Panc1 (cell line): ENCODE data around the gene HAUS1.

ENCODE experiments used
- POLR2AphosphoS5 ChIP-seq: IDR thresholded peaks from 2 replicates; pipeline ENCODE4 v1.6.1; 2012; ENCODE audit warnings: mild to moderate bottlenecking, low read depth, low read length, moderate library complexity
- SIN3A ChIP-seq: IDR thresholded peaks from 2 replicates; pipeline ENCODE4 v1.6.1; 2012; ENCODE audit warnings: low read depth, mild to moderate bottlenecking, low read length, moderate library complexity, borderline replicate concordance; ENCODE audit not compliant: insufficient read depth
- TF ChIP-seq, protein P1 (sequence below): fragments of 450-650 bp; IDR thresholded peaks from 2 replicates; pipeline ENCODE4 v1.5.1; 2017; ENCODE audit warnings: mild to moderate bottlenecking

- TF ChIP-seq POLR2AphosphoS5 (no peak), SIN3A (no peak)
- TF ChIP-seq, protein P1, sequence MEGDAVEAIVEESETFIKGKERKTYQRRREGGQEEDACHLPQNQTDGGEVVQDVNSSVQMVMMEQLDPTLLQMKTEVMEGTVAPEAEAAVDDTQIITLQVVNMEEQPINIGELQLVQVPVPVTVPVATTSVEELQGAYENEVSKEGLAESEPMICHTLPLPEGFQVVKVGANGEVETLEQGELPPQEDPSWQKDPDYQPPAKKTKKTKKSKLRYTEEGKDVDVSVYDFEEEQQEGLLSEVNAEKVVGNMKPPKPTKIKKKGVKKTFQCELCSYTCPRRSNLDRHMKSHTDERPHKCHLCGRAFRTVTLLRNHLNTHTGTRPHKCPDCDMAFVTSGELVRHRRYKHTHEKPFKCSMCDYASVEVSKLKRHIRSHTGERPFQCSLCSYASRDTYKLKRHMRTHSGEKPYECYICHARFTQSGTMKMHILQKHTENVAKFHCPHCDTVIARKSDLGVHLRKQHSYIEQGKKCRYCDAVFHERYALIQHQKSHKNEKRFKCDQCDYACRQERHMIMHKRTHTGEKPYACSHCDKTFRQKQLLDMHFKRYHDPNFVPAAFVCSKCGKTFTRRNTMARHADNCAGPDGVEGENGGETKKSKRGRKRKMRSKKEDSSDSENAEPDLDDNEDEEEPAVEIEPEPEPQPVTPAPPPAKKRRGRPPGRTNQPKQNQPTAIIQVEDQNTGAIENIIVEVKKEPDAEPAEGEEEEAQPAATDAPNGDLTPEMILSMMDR: no peak
Observed at GRCh38 chr18:46141199-46141598, 37.0 kb downstream of the HAUS1 start.
